GM10847 (cell line): Measurements from ENCODE around the gene MRPL27.

Experiments
- POLR2A ChIP-seq: IDR thresholded peaks from 2 replicates; pipeline ENCODE4 v1.6.1; 2011; ENCODE audit not compliant: insufficient read length; ENCODE audit errors: extremely low read depth

Gene MRPL27

DNA sequence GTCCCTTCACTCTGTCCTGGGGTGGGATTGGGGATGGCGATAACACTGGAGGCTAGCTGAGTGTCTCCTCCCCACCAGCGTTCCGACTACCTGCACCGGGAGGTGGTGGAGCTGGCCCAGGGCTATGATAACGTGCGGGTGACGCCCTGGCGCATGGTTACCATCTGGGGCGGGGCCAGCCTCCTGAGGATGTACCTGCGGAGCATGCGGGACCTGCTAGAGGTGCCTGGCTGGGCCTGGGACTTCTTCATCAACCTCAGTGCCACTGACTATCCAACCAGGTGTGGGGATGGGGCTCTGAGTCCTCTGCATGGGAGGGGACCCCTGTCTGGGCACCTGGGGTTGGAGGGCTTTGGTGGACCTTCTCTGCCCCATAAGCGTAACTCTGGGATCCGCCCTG, 18.2 kb downstream of the MRPL27 start:
- no peak for TF ChIP-seq POLR2A

DNA sequence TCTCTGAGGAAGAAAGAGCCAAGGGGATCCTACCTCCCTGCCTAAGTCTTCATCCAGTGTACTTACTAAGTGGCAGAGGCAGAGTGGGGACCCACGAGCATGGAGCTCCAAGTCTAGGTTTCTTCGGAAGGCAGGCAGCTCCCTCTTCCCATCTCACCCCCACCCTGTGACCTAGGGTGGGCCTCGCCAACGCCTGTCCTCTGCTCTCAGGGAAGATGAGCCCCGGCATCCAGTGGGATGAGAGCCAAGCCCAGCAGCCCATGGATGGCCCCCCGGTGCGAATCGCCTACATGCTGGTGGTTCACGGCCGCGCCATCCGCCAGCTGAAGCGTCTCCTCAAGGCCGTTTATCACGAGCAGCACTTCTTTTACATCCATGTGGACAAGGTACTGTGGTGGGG, 18.8 kb downstream of the MRPL27 start:
- no peak for TF ChIP-seq POLR2A

DNA sequence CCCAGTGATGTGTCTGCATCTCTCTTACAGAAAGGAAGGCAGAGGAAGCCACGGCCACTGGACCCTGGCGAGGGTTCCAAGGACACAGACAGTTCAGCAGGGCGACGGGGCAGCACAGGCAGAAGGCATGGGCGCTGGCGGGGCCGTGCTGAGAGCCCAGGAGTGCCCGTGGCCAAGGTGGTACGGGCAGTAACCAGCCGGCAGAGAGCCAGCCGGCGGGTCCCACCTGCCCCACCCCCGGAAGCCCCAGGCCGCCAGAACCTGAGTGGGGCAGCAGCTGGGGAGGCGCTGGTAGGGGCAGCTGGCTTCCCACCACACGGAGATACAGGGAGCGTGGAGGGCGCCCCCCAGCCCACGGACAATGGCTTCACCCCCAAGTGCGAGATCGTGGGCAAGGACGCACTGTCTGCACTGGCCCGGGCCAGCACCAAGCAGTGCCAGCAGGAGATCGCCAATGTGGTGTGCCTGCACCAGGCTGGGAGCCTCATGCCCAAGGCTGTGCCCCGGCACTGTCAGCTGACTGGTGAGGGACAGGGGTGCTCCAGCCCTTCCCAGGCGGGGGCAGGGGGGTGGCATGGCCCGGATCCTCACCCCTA, 19.3 kb downstream of the MRPL27 start:
- TF ChIP-seq POLR2A, result no peak

DNA sequence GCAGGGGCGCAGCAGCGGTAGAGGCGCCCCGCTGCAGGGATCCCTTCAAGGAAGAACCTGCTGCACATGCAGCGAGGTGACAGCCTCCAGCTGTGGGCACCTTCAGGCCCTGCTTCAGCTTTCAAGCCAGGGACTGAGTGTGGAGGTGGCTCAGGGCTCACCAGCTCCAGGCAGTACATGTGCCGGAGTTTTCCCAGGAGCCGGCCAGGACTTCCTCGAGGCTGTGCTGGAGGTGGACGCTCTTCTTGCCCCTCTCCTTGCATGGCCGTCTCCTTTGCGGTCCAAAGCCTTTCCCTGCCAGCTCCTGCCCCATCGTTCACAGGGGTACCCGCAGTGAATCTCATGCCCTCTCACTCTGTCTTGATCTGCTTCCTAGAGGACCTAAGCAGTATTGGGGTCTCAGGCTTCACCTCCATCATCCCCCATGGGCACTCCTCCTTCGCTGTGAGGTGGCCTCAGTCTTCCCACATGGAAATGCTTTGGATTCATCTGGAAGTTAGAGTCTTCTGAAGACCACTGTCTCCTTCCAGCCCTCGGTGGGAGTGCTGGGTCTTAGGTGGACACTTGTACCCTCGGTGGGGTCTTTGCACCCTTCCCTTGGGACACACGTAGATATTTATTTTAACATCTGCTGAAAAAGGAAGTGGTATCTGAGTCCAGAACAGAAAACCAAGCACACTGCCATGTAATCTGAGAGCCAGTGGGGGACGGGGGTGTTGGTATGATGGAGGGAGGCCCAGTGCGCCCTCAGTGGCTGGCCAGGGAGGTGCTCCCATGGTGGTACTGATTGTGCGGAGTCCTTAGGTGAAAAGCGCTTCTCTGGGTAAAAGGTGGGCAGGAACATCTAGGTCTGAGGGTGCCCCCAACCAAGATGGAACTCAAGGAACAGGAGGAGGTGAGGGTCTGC, 20.0 kb downstream of the MRPL27 start:
- no peak for TF ChIP-seq POLR2A

- no peak for TF ChIP-seq POLR2A
Observed at GRCh38 chr17:50352072-50352692, 20.8 kb downstream of the MRPL27 start.

- no peak for TF ChIP-seq POLR2A
Observed at GRCh38 chr17:50350733-50351132, 22.3 kb downstream of the MRPL27 start.

GRCh38 chr17:50349243-50349600, 23.8 kb downstream of the MRPL27 start:
- no peak for TF ChIP-seq POLR2A

GRCh38 chr17:50348522-50349242, 24.3 kb downstream of the MRPL27 start:
- TF ChIP-seq POLR2A, result no peak

DNA sequence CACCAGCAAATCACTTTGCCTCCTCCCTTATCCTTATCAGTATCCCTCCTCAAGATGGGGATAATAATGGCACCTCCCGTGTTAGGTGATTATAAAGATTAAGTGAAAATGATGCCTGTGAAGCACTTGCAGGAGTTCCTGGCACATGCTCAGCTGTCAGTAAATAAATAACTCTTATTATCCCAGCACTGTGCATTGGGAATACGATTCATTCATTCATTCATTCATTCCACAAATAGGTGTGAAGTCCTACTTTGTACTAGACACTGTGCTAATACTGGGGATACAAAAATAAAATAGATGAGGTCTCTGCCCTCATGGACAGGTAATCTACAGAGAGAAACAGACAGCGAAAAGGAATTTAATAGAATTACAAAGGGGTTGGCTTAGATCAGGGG, 25.1 kb downstream of the MRPL27 start:
- no peak for TF ChIP-seq POLR2A

DNA sequence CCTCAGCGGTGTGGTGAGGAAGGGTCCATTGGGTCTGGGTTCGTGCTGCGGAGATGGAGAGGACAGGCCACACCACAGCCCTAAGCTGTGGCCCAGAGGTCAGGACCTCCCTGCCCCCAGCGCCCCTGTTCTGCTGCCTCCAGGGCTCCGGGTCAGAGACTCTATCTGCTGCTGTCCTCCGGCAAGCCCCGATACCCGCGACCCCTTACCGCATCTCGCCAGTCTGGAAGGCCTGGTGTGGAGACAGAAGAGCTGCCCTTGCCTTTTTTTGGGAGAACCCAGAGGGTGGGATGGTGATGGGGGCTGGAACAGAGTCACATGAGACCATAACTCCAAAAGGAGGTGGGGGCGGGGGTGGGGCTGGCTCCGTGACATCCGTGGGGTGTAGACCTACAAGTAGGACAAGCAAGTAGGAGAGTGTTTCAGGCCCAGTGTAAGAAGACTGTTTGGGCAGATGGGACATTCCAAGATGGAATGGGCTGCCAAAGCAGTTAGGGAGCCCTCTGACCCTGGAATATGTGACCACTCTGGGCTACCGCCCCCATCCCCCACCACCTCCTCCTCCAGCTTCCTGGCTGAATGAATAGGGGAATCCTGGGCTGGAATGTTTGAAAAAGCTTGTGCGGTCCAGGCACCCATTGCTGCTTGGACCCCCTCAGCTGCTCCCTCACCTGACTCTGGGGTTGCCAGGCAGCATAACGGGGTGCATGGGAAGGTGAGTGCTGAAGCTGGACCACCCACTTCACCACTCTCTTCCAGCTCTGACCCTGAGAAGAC, 25.7 kb downstream of the MRPL27 start:
- TF ChIP-seq POLR2A, result no peak

DNA sequence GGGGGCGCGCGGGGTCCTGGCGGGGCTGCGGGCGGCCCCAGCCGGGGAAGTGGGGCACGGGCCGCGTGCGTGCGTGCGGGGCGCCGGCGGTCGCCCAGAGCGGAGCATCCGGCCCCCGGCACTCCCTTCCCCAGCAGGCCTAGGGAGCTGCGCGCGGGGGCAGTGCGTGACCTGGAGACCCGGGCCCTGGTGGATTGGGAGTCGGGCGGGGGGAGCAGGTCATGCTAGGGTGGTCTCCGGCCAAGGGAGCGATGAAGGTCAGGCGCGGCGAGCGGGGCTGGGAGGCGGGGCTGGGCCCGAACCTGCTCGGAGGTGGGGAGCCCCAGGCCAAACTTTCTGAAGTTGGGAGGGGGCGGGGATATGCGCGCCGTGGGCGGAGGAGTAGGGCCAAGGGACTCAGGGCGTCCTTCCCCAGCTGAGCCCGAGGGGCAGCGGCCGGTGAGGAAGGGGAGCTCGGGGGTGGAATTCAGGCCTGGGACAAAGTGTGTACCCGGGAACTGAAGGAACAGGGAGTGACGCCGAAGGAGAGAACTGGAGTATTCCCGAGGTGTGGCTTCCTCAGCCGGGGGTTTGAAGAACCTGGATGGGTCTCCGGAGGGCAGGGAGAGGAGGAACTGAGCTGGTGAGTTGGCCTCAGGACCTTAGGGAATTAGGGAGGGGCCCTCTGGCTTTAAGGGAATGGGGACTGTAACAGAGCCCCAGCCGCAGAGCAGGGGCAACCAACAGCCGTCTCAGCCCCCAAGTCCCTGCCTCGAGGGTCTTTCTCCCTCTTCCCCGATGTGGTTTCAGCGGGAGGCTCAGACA, 26.5 kb downstream of the MRPL27 start:
- no peak for TF ChIP-seq POLR2A

GRCh38 chr17:50345432-50346312, 27.3 kb downstream of the MRPL27 start, which contains the start of gene XYLT2:
XYLT2 (plus strand) TSS chr17:50346126; CDS start chr17:50346141, 15 bp downstream.
- TF ChIP-seq POLR2A, result peak; percentile 68
